Right lobe of liver (tissue), 4 donors: ENCODE results near the gene SEPTIN3.

Experiments used
- CTCF ChIP-seq, 4 donors: fragments of 200-600 bp in 3 of 4; fragments of 450-650 bp in 1 of 4; IDR thresholded peaks; one replicate each; pipeline versions ENCODE4 v1.5.1 to v1.8.0; 2016 to 2022; ENCODE audit warnings: antibody characterized with exemption in 4 of 4, mild to moderate bottlenecking in 2 of 4
- POLR2A ChIP-seq: fragments of 450-650 bp; IDR thresholded peaks from one replicate; pipeline ENCODE4 v1.6.1; 2017; ENCODE audit warnings: antibody characterized with exemption, mild to moderate bottlenecking
- donor health status: DM: no; HTN: no; CAD: no.
- donor health status: DM: no; HTN: no; CAD: no.
- donor health status: DM: no; HTN: yes; CAD: no.

- no peak for TF ChIP-seq CTCF (IDR thresholded peaks at IDR 0.05)
- no peak for TF ChIP-seq POLR2A
These were observed 642 bp upstream of the SEPTIN3 start for GRCh38 chr22:41968601-41969000.
